Stimulated activated CD8-positive, alpha-beta memory T cell treated with anti-CD3 and anti-CD28 coated beads, Interleukin-4, amount 100 ng/mL, for 1 hour (primary cell): ENCODE measurements around the gene TGIF2LX.
"Not testable (repeated sequence)": the region's sequence is repeated elsewhere in the genome, so short reads cannot be mapped to it uniquely, and the experiment has no call there.

ENCODE experiments used
- DNase-seq, 2 donors: peaks; one replicate each; pipeline ENCODE4 v3.0.0-alpha.2; 2020; ENCODE audit warnings: low read depth in 2 of 2, low spot score in 1 of 2

TGIF2LX gene

DNA sequence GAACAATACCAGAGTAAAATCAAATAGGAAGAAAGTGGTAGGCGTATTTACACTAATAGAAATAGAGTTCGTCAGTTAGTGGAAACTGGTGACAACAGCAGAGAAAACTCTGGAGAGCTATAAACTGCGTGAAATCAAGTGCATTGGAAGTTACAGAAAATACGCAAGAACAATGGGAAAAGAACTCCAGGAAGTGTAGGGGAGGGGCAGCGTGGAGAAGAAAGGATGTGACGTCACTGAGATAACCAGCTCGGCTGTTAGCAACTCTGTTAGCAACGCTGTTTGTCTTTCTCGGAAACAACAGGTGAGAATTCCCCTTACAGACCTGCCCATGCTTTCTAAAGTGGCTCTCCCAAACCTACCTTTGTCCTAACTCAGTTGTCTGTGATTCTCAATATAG is at the start of gene TGIF2LX:
TSS of gene TGIF2LX (plus strand) at position 244 of the 400 bp plus-strand sequence. CDS start 178 bp downstream, outside the sequence.
- not testable (repeated sequence) for DNase-seq

DNA sequence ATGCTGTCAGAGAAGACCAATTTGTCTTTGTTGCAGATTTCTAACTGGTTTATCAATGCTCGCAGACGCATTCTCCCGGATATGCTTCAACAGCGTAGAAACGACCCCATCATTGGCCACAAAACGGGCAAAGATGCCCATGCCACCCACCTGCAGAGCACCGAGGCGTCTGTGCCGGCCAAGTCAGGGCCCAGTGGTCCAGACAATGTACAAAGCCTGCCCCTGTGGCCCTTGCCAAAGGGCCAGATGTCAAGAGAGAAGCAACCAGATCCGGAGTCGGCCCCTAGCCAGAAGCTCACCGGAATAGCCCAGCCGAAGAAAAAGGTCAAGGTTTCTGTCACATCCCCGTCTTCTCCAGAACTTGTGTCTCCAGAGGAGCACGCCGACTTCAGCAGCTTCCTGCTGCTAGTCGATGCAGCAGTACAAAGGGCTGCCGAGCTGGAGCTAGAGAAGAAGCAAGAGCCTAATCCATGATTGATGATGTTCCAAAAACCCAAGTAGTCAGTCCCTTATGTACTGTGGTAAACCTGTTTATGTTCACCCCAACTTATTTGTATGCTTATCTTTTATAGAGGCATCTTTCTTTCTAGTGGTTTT is 728 bp downstream of the TGIF2LX start:
- DNase-seq = not testable (repeated sequence)

DNA sequence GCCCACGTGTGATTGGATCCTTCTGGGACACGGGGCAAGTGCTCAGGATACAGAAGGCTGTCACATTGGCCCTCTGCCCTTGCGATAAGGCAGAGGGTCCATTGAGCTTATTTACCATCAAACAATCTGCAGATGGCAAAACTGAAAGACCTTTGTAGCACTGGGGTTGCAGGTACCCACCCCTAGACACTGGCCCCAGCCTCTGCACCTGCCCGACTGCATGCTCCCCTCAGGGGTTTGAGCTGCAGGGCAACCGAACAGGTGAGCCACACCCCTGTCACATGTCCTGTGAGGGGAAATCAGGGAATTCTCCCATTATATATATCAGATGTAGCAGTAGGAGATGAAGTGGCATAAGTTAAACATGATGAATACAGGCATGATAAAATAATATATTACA is 21.4 kb downstream of the TGIF2LX start:
- DNase-seq = not testable (repeated sequence)

DNA sequence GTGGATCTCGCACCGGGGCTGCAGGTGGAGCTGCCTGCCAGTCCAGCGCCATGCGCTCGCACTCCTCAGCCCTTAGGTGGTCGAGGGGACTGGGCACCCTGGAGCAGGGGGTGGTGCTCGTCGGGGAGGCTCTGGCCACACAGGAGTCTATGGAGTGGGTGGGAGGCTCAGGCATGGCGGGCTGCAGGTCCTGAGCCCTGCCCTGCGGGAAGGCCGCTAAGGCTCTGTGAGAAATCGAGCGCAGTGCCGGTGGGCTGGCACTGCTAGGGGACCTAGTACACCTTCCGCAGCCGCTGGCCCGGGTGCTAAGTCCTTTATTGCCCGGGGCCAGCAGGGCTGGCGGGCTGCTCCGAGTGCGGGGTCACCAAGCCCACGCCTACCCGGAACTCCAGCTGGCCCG is 43.9 kb downstream of the TGIF2LX start:
- not testable (repeated sequence) for DNase-seq
